8988T (cell line): ENCODE measurements around the gene PAXX.
"Not testable (repeated sequence)": the region's sequence is repeated elsewhere in the genome, so short reads cannot be mapped to it uniquely, and the experiment has no call there.

Experiments
- DNase-seq: peaks from one replicate; pipeline ENCODE4 v3.0.0; 2011

Gene PAXX

GRCh38 chr9:136983167-136983566 is 9.1 kb upstream of the PAXX start:
- DNase-seq: no peak

- DNase-seq: no peak
Observed at GRCh38 chr9:136983656-136984314, 8.4 kb upstream of the PAXX start.

- DNase-seq: no peak
Observed at GRCh38 chr9:136984464-136985026, 7.7 kb upstream of the PAXX start.

- DNase-seq: no peak
Observed at GRCh38 chr9:136985027-136985602, 7.1 kb upstream of the PAXX start.

- DNase-seq: no peak
Observed at GRCh38 chr9:136985853-136986252, 6.4 kb upstream of the PAXX start.

- no peak for DNase-seq
Observed at GRCh38 chr9:136988872-136989271, 3.4 kb upstream of the PAXX start.

GRCh38 chr9:136990242-136990911 is 1.8 kb upstream of the PAXX start:
- DNase-seq: no peak

- DNase-seq: no peak
Observed at GRCh38 chr9:136992819-136993369, 672 bp downstream of the PAXX start.

- no peak for DNase-seq
Observed at GRCh38 chr9:136994180-136994887, 2.1 kb downstream of the PAXX start.

GRCh38 chr9:136994888-136995230 is 2.6 kb downstream of the PAXX start:
- no peak for DNase-seq

- DNase-seq: no peak
Observed at GRCh38 chr9:136995362-136995761, 3.1 kb downstream of the PAXX start.

GRCh38 chr9:136995772-136996311 is 3.6 kb downstream of the PAXX start:
- peak; percentile 80 for DNase-seq

GRCh38 chr9:136996361-136997292 is 4.4 kb downstream of the PAXX start, which contains the start of gene CLIC3:
CLIC3 (minus strand) TSS chr9:136996568; CDS start chr9:136996543, 25 bp downstream.
- peak; percentile 82 for DNase-seq

- DNase-seq: no peak
Observed at GRCh38 chr9:136997371-136997770, 5.1 kb downstream of the PAXX start.

- no peak for DNase-seq
Observed at GRCh38 chr9:136997830-136998234, 5.6 kb downstream of the PAXX start.

- DNase-seq: no peak
Observed at GRCh38 chr9:137000177-137000930, 8.1 kb downstream of the PAXX start.

GRCh38 chr9:137001857-137002645 is 9.8 kb downstream of the PAXX start:
- DNase-seq: no peak

- DNase-seq: no peak
Observed at GRCh38 chr9:137002646-137003041, 10.4 kb downstream of the PAXX start.

- not testable (repeated sequence) for DNase-seq
Observed at GRCh38 chr9:137004285-137004684, 12.1 kb downstream of the PAXX start.
